Vagina (tissue), 2 donors: ENCODE results near the gene STEAP3. TPM values are rescaled to one million over a fixed set of nuclear protein-coding genes. Genes with fewer than 3 reads are reported as not detected.
A peak's percentile ranks its signal among the peaks of the same experiment; 100 is the strongest.

Source experiments
- DNase-seq, 2 donors: peaks; one replicate each; pipeline ENCODE4 v3.0.0-alpha.2; 2017; ENCODE audit errors: extremely low spot score in 2 of 2
- H3K27ac ChIP-seq: fragments of 200-600 bp; sonication (generic); one replicate; pipeline ENCODE4 v1.5.1; 2019
- H3K27me3 ChIP-seq: fragments of 200-600 bp; sonication (generic); one replicate; pipeline ENCODE4 v1.5.1; 2019
- H3K36me3 ChIP-seq, 2 donors: fragments of 200-600 bp; sonication (generic); one replicate each; pipeline ENCODE4 v1.5.1; 2017 to 2019
- H3K4me1 ChIP-seq: fragments of 200-600 bp; sonication (generic); one replicate; pipeline ENCODE4 v1.5.1; 2019
- H3K4me3 ChIP-seq, 2 donors: fragments of 200-600 bp; sonication (generic); 1 replicate in 1 of 2; 2 replicates in 1 of 2; pipeline ENCODE4 v1.5.1; 2016 to 2019
- H3K9me3 ChIP-seq: fragments of 200-600 bp; sonication (generic); one replicate; pipeline ENCODE4 v1.5.1; 2019
- POLR2A ChIP-seq, 2 donors: fragments of 450-650 bp; IDR thresholded peaks; one replicate each; pipeline ENCODE4 v1.6.1; 2017; ENCODE audit warnings: antibody characterized with exemption in 2 of 2, mild to moderate bottlenecking in 2 of 2, moderate library complexity in 2 of 2
- POLR2AphosphoS5 ChIP-seq, 2 donors: sonication (generic); formaldehyde crosslinking; IDR thresholded peaks; one replicate each; pipeline ENCODE4 v1.9.0; 2017; ENCODE audit warnings: antibody characterized with exemption in 2 of 2, mild to moderate bottlenecking in 2 of 2, low read depth in 1 of 2; ENCODE audit not compliant: insufficient read depth in 1 of 2
- intact Hi-C: fragments of 100-400 bp; cut with DNase I; formaldehyde crosslinking; loops from one replicate; pipeline ENCODE4 v1.15.1; 2023
- total RNA-seq: library from RNA; depleted of rRNA; stranded (reverse); fragments of >200 nt; gene quantifications from one replicate; pipeline ENCODE4 v1.2.3, GENCODE V29; 2016
- TF ChIP-seq, protein P1 (sequence below), 3 experiments: fragments of 450-650 bp in 2 of 3; fragments of 200-600 bp in 1 of 3; sonication (generic) in 1 of 3; IDR thresholded peaks; one replicate each; pipeline ENCODE4 v1.5.1; 2017 to 2019; ENCODE audit warnings: antibody characterized with exemption in 3 of 3, mild to moderate bottlenecking in 2 of 3, moderate library complexity in 2 of 3

The STEAP3 gene
- total RNA-seq, 1 donor from 2014 or later = 22.1 TPM

DNA sequence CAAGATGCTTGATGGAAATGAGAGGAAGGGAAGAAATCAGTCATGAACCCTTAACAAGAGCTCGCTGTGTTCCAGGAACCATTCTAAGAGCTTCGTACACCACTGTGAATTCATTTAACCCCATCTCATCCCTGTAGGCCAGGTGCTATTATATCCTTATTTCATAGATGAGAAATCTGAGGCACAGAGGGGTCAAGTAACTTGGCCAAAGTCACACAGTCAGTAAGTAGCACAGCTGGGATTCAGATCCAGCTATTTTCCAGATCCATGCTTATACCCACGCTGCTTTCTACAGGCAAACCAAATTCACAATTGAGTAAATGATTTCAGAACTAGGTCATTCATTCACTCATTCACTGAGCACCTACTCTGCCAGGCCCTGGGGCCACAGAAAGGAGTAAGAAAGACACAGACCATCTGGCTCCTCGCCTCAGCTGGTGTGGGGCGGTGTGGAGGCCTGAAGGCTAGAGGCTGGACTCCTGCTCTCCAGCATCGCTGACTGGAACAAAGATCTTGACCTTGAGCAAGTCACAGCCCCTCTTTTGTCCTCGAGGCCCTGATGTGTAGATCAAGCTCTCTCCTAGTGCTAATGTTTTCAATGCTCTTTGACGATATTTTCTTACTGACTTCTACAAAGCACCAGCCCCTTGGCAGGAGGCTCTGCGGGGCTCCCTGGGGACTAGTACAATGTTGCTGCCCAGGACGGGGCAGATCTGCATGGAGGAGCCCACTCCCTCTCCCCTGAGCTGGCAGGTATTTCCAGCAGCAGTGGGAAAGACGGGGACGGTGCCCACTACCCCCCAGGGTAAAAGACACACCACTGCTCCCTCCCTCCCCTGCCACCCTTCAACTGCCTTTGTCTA lies 26.5 kb downstream of the STEAP3 start:
- Histone ChIP-seq H3K9me3 (no peaks in the 10 kb centered on the region), H3K4me1 (peaks cover 15% of the 10 kb centered on the region), H3K4me3 (no peak overlapping the region), H3K27ac (no peak overlapping the region), H3K27me3 (no peaks in the 10 kb centered on the region), H3K36me3 (no peaks in the 10 kb centered on the region)
- TF ChIP-seq, protein P1, sequence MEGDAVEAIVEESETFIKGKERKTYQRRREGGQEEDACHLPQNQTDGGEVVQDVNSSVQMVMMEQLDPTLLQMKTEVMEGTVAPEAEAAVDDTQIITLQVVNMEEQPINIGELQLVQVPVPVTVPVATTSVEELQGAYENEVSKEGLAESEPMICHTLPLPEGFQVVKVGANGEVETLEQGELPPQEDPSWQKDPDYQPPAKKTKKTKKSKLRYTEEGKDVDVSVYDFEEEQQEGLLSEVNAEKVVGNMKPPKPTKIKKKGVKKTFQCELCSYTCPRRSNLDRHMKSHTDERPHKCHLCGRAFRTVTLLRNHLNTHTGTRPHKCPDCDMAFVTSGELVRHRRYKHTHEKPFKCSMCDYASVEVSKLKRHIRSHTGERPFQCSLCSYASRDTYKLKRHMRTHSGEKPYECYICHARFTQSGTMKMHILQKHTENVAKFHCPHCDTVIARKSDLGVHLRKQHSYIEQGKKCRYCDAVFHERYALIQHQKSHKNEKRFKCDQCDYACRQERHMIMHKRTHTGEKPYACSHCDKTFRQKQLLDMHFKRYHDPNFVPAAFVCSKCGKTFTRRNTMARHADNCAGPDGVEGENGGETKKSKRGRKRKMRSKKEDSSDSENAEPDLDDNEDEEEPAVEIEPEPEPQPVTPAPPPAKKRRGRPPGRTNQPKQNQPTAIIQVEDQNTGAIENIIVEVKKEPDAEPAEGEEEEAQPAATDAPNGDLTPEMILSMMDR (IDR thresholded peaks at IDR 0.05) = no peak
- TF ChIP-seq POLR2A (IDR thresholded peaks at IDR 0.05) (no peak), POLR2AphosphoS5 (IDR thresholded peaks at IDR 0.05; ENCODE audit: insufficient read depth in 1 of 2, low read depth in 1 of 2) (no peak)
- intact Hi-C loops = no loop called here
- no peak for DNase-seq

- H3K27ac ChIP-seq = no peak overlapping the region
- H3K4me1 ChIP-seq = peaks cover 18% of the 10 kb centered on the region
- no peaks in the 10 kb centered on the region for H3K27me3 ChIP-seq
- TF ChIP-seq, protein P1 (IDR thresholded peaks at IDR 0.05) = no peak
- no peaks in the 10 kb centered on the region for H3K36me3 ChIP-seq
- no peak overlapping the region for H3K4me3 ChIP-seq
- intact Hi-C loops = no loop called here
- no peak for DNase-seq
- H3K9me3 ChIP-seq = no peaks in the 10 kb centered on the region
These were observed 27.2 kb downstream of the STEAP3 start for GRCh38 chr2:119250718-119251290.

- TF ChIP-seq POLR2AphosphoS5 (IDR thresholded peaks at IDR 0.05; ENCODE audit: insufficient read depth in 1 of 2, low read depth in 1 of 2) = no peak
- TF ChIP-seq, protein P1 (IDR thresholded peaks at IDR 0.05) = no peak
- no peak for TF ChIP-seq POLR2A (IDR thresholded peaks at IDR 0.05)
- no peaks in the 10 kb centered on the region for H3K36me3 ChIP-seq
- intact Hi-C loops = no loop called here
- no peak overlapping the region for H3K27ac ChIP-seq
- no peak overlapping the region for H3K4me3 ChIP-seq
- peaks cover 22% of the 10 kb centered on the region for H3K4me1 ChIP-seq
- no peaks in the 10 kb centered on the region for H3K9me3 ChIP-seq
- no peak for DNase-seq
- H3K27me3 ChIP-seq = no peaks in the 10 kb centered on the region
These were observed 28.0 kb downstream of the STEAP3 start for GRCh38 chr2:119251652-119252051.

DNA sequence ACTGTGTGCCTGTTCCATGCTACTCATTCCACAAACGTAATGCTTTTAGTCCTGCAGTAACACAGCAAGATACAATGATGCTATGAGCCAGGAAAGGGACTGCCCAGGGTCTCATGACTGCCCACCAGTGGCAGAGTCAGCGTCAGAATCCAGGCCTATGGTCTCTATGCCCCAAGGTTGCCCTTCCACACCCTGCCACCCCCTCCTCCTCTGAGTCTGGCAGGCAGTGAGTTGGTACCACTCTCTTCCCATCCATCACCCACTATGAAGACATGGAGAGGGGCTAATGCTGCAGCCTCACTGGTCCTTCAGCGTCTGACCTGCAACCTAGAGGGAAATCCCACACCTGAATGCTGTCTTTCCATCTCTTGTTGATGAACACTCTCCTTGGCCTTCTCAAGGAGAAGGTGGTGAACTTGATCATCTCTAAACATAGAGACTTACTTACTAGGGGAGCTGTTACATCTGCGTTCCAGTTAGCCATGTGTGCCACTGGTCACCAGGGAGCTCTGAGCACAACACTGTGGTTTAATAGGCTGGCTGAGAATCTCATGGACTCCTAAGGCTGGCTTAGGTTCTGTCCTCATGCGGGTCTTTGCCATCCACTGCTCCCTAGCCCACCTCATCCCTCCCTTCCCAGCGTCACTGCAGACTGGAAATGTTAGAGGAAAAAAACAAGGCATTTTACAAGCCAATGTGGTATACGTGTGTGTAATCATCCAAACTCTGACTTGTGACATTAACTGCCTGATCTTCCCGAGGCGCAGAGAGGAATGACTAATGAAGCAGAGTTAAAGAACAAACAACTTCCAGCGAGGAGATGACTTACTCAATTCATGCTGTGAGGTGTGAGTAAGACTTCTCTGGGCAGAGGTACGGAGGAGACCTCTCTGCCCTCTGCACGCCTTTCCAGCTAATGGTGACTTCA lies 28.8 kb downstream of the STEAP3 start:
- TF ChIP-seq, protein P1 (IDR thresholded peaks at IDR 0.05) = no peak
- peak in 1 of 2 donors; percentile 58 for TF ChIP-seq POLR2AphosphoS5 (IDR thresholded peaks at IDR 0.05; ENCODE audit: insufficient read depth in 1 of 2, low read depth in 1 of 2)
- H3K27ac ChIP-seq = peak overlapping the region; percentile 27
- H3K36me3 ChIP-seq = no peaks in the 10 kb centered on the region
- no peaks in the 10 kb centered on the region for H3K9me3 ChIP-seq
- H3K27me3 ChIP-seq = no peaks in the 10 kb centered on the region
- no peak overlapping the region for H3K4me3 ChIP-seq
- intact Hi-C loops = no loop called here
- DNase-seq = no peak
- peaks cover 22% of the 10 kb centered on the region for H3K4me1 ChIP-seq
